ENCODE data around the gene DYNLT5.
"Not testable (repeated sequence)": the region's sequence is repeated elsewhere in the genome, so short reads cannot be mapped to it uniquely, and the experiment has no call there.

DYNLT5 gene

GRCh38 chr1:66730462-66730861, 21.8 kb upstream of the DYNLT5 start:
- Mint-ChIP-seq H3K36me3 (ENCODE audit: low read depth) (no peaks in the 10 kb centered on the region), H3K4me3 (no peak overlapping the region), H3K27me3 (ENCODE audit: low read depth) (peaks cover 11% of the 10 kb centered on the region), H3K27ac (no peak overlapping the region), H3K4me1 (peaks cover 5% of the 10 kb centered on the region), H3K9me3 (no peaks in the 10 kb centered on the region)
- TF ChIP-seq, protein P1, sequence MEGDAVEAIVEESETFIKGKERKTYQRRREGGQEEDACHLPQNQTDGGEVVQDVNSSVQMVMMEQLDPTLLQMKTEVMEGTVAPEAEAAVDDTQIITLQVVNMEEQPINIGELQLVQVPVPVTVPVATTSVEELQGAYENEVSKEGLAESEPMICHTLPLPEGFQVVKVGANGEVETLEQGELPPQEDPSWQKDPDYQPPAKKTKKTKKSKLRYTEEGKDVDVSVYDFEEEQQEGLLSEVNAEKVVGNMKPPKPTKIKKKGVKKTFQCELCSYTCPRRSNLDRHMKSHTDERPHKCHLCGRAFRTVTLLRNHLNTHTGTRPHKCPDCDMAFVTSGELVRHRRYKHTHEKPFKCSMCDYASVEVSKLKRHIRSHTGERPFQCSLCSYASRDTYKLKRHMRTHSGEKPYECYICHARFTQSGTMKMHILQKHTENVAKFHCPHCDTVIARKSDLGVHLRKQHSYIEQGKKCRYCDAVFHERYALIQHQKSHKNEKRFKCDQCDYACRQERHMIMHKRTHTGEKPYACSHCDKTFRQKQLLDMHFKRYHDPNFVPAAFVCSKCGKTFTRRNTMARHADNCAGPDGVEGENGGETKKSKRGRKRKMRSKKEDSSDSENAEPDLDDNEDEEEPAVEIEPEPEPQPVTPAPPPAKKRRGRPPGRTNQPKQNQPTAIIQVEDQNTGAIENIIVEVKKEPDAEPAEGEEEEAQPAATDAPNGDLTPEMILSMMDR (IDR thresholded peaks at IDR 0.05; ENCODE audit: unreplicated experiment in 3 of 3): no peak

DNA sequence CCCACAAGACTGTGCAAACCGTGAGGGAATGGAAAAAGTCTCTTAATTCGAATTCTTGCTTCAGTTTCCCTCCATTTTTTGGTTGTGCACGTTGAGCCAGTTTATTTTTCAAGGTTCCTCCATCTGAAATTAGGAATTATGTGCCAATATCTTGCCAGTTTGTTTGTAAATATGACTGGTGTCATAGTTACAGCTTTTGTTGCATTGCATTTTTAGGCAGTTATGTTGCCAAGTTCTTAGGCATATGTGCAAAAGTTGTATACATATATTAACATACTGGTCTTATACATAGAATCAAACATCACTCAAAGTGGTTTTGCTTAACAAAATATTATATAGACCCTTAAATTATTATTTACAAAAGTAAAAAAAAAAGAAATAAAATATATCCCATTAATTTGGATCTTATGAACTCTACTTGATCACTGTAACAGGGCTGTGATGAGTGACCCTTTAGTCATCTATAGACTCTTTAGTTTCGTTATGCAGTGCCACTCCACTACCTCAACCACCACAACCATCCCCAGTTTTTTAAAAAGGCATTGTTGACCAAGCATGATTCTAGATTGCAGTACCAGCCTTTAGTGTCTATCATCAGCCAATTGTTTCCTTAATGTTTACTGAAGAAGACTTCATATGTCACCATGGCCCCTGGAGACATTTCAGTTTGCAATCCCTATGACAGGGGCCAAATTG, 20.9 kb upstream of the DYNLT5 start:
- TF ChIP-seq, protein P1 (IDR thresholded peaks at IDR 0.05; ENCODE audit: unreplicated experiment in 3 of 3): no peak
- Mint-ChIP-seq H3K9me3 (no peaks in the 10 kb centered on the region), H3K4me1 (no peaks in the 10 kb centered on the region), H3K27me3 (ENCODE audit: low read depth) (peaks cover 6% of the 10 kb centered on the region), H3K36me3 (ENCODE audit: low read depth) (no peaks in the 10 kb centered on the region), H3K27ac (no peak overlapping the region), H3K4me3 (no peak overlapping the region)

DNA sequence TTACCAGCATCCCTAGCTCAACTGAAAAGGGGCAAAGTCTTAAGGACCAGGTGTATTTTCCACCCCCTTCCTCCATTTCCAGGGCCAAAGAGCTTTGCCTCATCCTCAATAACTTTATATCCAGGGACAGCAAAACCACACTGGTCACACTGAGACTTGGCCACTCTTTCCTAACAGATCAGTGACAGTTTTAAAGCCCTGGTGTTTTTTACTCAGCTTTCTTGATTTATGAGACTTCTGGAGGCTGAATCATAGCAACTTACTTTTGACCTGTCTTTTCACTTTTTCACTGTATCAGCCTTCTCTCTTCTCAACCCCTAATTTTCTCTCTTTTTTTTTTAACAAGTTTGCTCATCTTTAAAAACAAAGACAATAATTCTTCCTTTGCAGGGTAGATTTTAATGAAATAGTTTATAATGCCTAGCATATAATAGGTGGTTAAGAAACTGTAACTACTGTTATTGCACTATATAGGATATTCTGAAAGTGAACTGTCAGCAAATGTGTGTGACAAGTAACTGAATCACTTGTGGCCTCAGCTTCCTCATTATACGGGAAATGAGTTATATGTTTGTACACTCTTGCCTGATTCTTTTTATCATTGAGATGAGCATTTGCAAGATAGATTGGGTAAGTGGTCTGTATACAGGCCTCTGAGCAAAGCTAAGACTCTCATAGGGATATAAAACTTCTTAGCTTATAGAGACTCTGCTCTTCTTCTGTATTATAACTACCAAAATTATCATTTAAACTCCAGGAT, 19.7 kb upstream of the DYNLT5 start:
- Mint-ChIP-seq H3K4me1 (no peaks in the 10 kb centered on the region), H3K9me3 (no peaks in the 10 kb centered on the region), H3K4me3 (no peak overlapping the region), H3K27me3 (ENCODE audit: low read depth) (peaks cover 4% of the 10 kb centered on the region), H3K27ac (no peak overlapping the region), H3K36me3 (ENCODE audit: low read depth) (no peaks in the 10 kb centered on the region)
- TF ChIP-seq, protein P1 (IDR thresholded peaks at IDR 0.05; ENCODE audit: unreplicated experiment in 3 of 3): no peak

GRCh38 chr1:66733348-66734017, 18.8 kb upstream of the DYNLT5 start:
- Mint-ChIP-seq H3K4me1 (no peaks in the 10 kb centered on the region), H3K27me3 (ENCODE audit: low read depth) (peaks cover 4% of the 10 kb centered on the region), H3K9me3 (no peaks in the 10 kb centered on the region), H3K27ac (no peak overlapping the region), H3K4me3 (no peak overlapping the region), H3K36me3 (ENCODE audit: low read depth) (no peaks in the 10 kb centered on the region)
- TF ChIP-seq, protein P1 (IDR thresholded peaks at IDR 0.05; ENCODE audit: unreplicated experiment in 3 of 3): no peak

GRCh38 chr1:66734531-66734930, 17.7 kb upstream of the DYNLT5 start:
- H3K4me1 Mint-ChIP-seq; H3K4me3 Mint-ChIP-seq; H3K27me3 Mint-ChIP-seq (ENCODE audit: low read depth); H3K27ac Mint-ChIP-seq; H3K9me3 Mint-ChIP-seq; H3K36me3 Mint-ChIP-seq (ENCODE audit: low read depth): not testable (repeated sequence)

DNA sequence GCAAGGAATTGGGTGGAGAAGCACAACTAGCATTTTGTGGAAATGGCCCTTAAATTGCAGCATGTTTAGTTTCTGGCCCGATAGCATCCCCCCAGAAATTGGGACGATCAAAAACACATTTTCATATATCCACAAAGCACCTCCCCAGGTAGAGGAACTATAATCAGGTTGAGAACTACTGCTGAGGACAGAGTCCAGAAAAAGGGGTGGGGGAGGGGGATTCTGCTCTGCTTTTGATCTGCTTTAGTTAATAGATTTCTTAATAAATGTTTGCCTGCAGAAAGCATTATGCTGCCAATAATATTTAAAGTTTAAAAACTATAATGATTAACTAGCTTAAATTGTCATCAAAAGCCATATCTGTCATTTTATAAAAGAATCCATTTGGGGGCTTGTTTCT, 14.4 kb upstream of the DYNLT5 start:
- no peaks in the 10 kb centered on the region for H3K27me3 Mint-ChIP-seq (ENCODE audit: low read depth)

More for the DNA sequence above, 14.4 kb upstream of the DYNLT5 start:
- Mint-ChIP-seq H3K36me3 (ENCODE audit: low read depth) (peaks cover 6% of the 10 kb centered on the region), H3K9me3 (peaks cover 2% of the 10 kb centered on the region), H3K27ac (no peak overlapping the region), H3K4me1 (no peaks in the 10 kb centered on the region), H3K4me3 (no peak overlapping the region)
- TF ChIP-seq, protein P1 (IDR thresholded peaks at IDR 0.05; ENCODE audit: unreplicated experiment in 3 of 3): no peak
